ENCODE measurements around the gene LTBR.
"Not testable (repeated sequence)": the region's sequence is repeated elsewhere in the genome, so short reads cannot be mapped to it uniquely, and the experiment has no call there.

The LTBR gene

GRCh38 chr12:6336889-6337853 is 46.8 kb upstream of the LTBR start:
- no peak overlapping the region for H2BK15ac ChIP-seq (replicated peaks; ENCODE audit: low read depth)
- H4K8ac ChIP-seq (ENCODE audit: low read depth, low read length) = peak overlapping the region; percentile 7
- H3K4me1 ChIP-seq (ENCODE audit: control insufficient read depth, low read depth, low read length) = peaks cover 42% of the 10 kb centered on the region
- H3K23ac ChIP-seq (ENCODE audit: low read length) = peak overlapping the region; percentile 38
- H3K9ac ChIP-seq (ENCODE audit: low read length) = peak overlapping the region; percentile 81
- peaks cover 27% of the 10 kb centered on the region for H3K79me1 ChIP-seq (ENCODE audit: low read length)
- peak overlapping the region; percentile 1 for H2AK5ac ChIP-seq (ENCODE audit: low read length)
- peaks cover 67% of the 10 kb centered on the region for H3K79me2 ChIP-seq (ENCODE audit: control insufficient read depth, insufficient read depth, low read length)
- WGBS (ENCODE audit: extremely low coverage, insufficient coverage, low lambda C conversion rate) = no CpG with 5 or more reads among the region's 15 CpGs
- H3K56ac ChIP-seq (ENCODE audit: low read length) = peak overlapping the region; percentile 92
- H2BK5ac ChIP-seq (ENCODE audit: low read length) = peak overlapping the region; percentile 77
- peak overlapping the region; percentile 29 for H2BK120ac ChIP-seq (ENCODE audit: low read depth, low read length)
- H3K4me3 ChIP-seq (ENCODE audit: low read length) = no peak overlapping the region
- peak overlapping the region; percentile 51 for H3K4me2 ChIP-seq (ENCODE audit: low read length)
- peak overlapping the region; percentile 84 for H3K4ac ChIP-seq (ENCODE audit: low read depth, low read length)
- H3K27me3 ChIP-seq (ENCODE audit: insufficient read depth, low read length, poor library complexity) = no peaks in the 10 kb centered on the region
- peaks cover 19% of the 10 kb centered on the region for H3K36me3 ChIP-seq (ENCODE audit: control insufficient read depth, insufficient read depth, low read length)
- DNase-seq = no peak
- no peak overlapping the region for H4K5ac ChIP-seq (ENCODE audit: low read length)
- H3K18ac ChIP-seq (ENCODE audit: low read length) = peak overlapping the region; percentile 96
- peak overlapping the region; percentile 88 for H3K27ac ChIP-seq (ENCODE audit: low read depth, low read length)

- H3K23ac ChIP-seq (ENCODE audit: low read length) = peak overlapping the region; percentile 59
- peak overlapping the region; percentile 76 for H3K56ac ChIP-seq (ENCODE audit: low read length)
- no peak overlapping the region for H3K18ac ChIP-seq (ENCODE audit: low read length)
- no peak overlapping the region for H3K4me3 ChIP-seq (ENCODE audit: low read length)
- H3K79me1 ChIP-seq (ENCODE audit: low read length) = peaks cover 25% of the 10 kb centered on the region
- H3K4ac ChIP-seq (ENCODE audit: low read depth, low read length) = no peak overlapping the region
- DNase-seq = peak; percentile 55
- no peak overlapping the region for H4K5ac ChIP-seq (ENCODE audit: low read length)
- H3K79me2 ChIP-seq (ENCODE audit: control insufficient read depth, insufficient read depth, low read length) = peaks cover 67% of the 10 kb centered on the region
- peak overlapping the region; percentile 41 for H3K9ac ChIP-seq (ENCODE audit: low read length)
- no peaks in the 10 kb centered on the region for H3K27me3 ChIP-seq (ENCODE audit: insufficient read depth, low read length, poor library complexity)
- H2BK15ac ChIP-seq (replicated peaks; ENCODE audit: low read depth) = no peak overlapping the region
- H3K36me3 ChIP-seq (ENCODE audit: control insufficient read depth, insufficient read depth, low read length) = peaks cover 12% of the 10 kb centered on the region
- H2AK5ac ChIP-seq (ENCODE audit: low read length) = no peak overlapping the region
- WGBS (ENCODE audit: extremely low coverage, insufficient coverage, low lambda C conversion rate) = no CpG with 5 or more reads among the region's 12 CpGs
- H2BK5ac ChIP-seq (ENCODE audit: low read length) = peak overlapping the region; percentile 46
- H4K8ac ChIP-seq (ENCODE audit: low read depth, low read length) = no peak overlapping the region
- H3K27ac ChIP-seq (ENCODE audit: low read depth, low read length) = peak overlapping the region; percentile 88
- peaks cover 46% of the 10 kb centered on the region for H3K4me1 ChIP-seq (ENCODE audit: control insufficient read depth, low read depth, low read length)
- H3K4me2 ChIP-seq (ENCODE audit: low read length) = peak overlapping the region; percentile 7
- no peak overlapping the region for H2BK120ac ChIP-seq (ENCODE audit: low read depth, low read length)
Measured at GRCh38 chr12:6337958-6338433, 46.0 kb upstream of the LTBR start.

GRCh38 chr12:6338536-6338935 is 45.4 kb upstream of the LTBR start:
- not testable (repeated sequence) for H3K4me3 ChIP-seq (ENCODE audit: low read length); H3K36me3 ChIP-seq (ENCODE audit: control insufficient read depth, insufficient read depth, low read length); H4K8ac ChIP-seq (ENCODE audit: low read depth, low read length); DNase-seq; H4K5ac ChIP-seq (ENCODE audit: low read length); H2BK5ac ChIP-seq (ENCODE audit: low read length); H2BK15ac ChIP-seq (replicated peaks; ENCODE audit: low read depth); H3K27me3 ChIP-seq (ENCODE audit: insufficient read depth, low read length, poor library complexity); H2BK120ac ChIP-seq (ENCODE audit: low read depth, low read length); H3K23ac ChIP-seq (ENCODE audit: low read length); H2AK5ac ChIP-seq (ENCODE audit: low read length); H3K4ac ChIP-seq (ENCODE audit: low read depth, low read length); H3K18ac ChIP-seq (ENCODE audit: low read length)
- Histone ChIP-seq H3K9ac (ENCODE audit: low read length) (peak overlapping the region; percentile 41), H3K56ac (ENCODE audit: low read length) (peak overlapping the region; percentile 76), H3K4me1 (ENCODE audit: control insufficient read depth, low read depth, low read length) (peaks cover 46% of the 10 kb centered on the region), H3K27ac (ENCODE audit: low read depth, low read length) (peak overlapping the region; percentile 88), H3K79me1 (ENCODE audit: low read length) (peaks cover 24% of the 10 kb centered on the region), H3K79me2 (ENCODE audit: control insufficient read depth, insufficient read depth, low read length) (peaks cover 66% of the 10 kb centered on the region), H3K4me2 (ENCODE audit: low read length) (peak overlapping the region; percentile 7)
- no CpG with 5 or more reads among the region's 8 CpGs for WGBS (ENCODE audit: extremely low coverage, insufficient coverage, low lambda C conversion rate)

GRCh38 chr12:6338955-6339354 is 45.0 kb upstream of the LTBR start:
- no peak for DNase-seq
- WGBS (ENCODE audit: extremely low coverage, insufficient coverage, low lambda C conversion rate) = no CpG with 5 or more reads among the region's 3 CpGs
- H2AK5ac ChIP-seq (ENCODE audit: low read length) = peak overlapping the region; percentile 12
- H3K9ac ChIP-seq (ENCODE audit: low read length) = peak overlapping the region; percentile 99
- no peak overlapping the region for H3K23ac ChIP-seq (ENCODE audit: low read length)
- H2BK5ac ChIP-seq (ENCODE audit: low read length) = peak overlapping the region; percentile 43
- no peak overlapping the region for H3K18ac ChIP-seq (ENCODE audit: low read length)
- H4K8ac ChIP-seq (ENCODE audit: low read depth, low read length) = no peak overlapping the region
- H3K27ac ChIP-seq (ENCODE audit: low read depth, low read length) = no peak overlapping the region
- no peaks in the 10 kb centered on the region for H3K27me3 ChIP-seq (ENCODE audit: insufficient read depth, low read length, poor library complexity)
- peak overlapping the region; percentile 100 for H3K56ac ChIP-seq (ENCODE audit: low read length)
- H2BK15ac ChIP-seq (replicated peaks; ENCODE audit: low read depth) = no peak overlapping the region
- peak overlapping the region; percentile 96 for H3K4me2 ChIP-seq (ENCODE audit: low read length)
- H3K79me1 ChIP-seq (ENCODE audit: low read length) = peaks cover 20% of the 10 kb centered on the region
- H3K4me1 ChIP-seq (ENCODE audit: control insufficient read depth, low read depth, low read length) = peaks cover 49% of the 10 kb centered on the region
- H3K36me3 ChIP-seq (ENCODE audit: control insufficient read depth, insufficient read depth, low read length) = peaks cover 3% of the 10 kb centered on the region
- no peak overlapping the region for H2BK120ac ChIP-seq (ENCODE audit: low read depth, low read length)
- no peak overlapping the region for H3K4me3 ChIP-seq (ENCODE audit: low read length)
- no peak overlapping the region for H3K4ac ChIP-seq (ENCODE audit: low read depth, low read length)
- no peak overlapping the region for H4K5ac ChIP-seq (ENCODE audit: low read length)
- peaks cover 63% of the 10 kb centered on the region for H3K79me2 ChIP-seq (ENCODE audit: control insufficient read depth, insufficient read depth, low read length)

- no peaks in the 10 kb centered on the region for H3K27me3 ChIP-seq (ENCODE audit: insufficient read depth, low read length, poor library complexity)
- H2BK15ac ChIP-seq (replicated peaks; ENCODE audit: low read depth) = no peak overlapping the region
- H3K4me1 ChIP-seq (ENCODE audit: control insufficient read depth, low read depth, low read length) = peaks cover 45% of the 10 kb centered on the region
- H3K4me3 ChIP-seq (ENCODE audit: low read length) = peak overlapping the region; percentile 95
- peaks cover 51% of the 10 kb centered on the region for H3K79me2 ChIP-seq (ENCODE audit: control insufficient read depth, insufficient read depth, low read length)
- H3K36me3 ChIP-seq (ENCODE audit: control insufficient read depth, insufficient read depth, low read length) = no peaks in the 10 kb centered on the region
- H2BK5ac ChIP-seq (ENCODE audit: low read length) = peak overlapping the region; percentile 99
- peak overlapping the region; percentile 99 for H3K9ac ChIP-seq (ENCODE audit: low read length)
- peak overlapping the region; percentile 63 for H3K27ac ChIP-seq (ENCODE audit: low read depth, low read length)
- no peak overlapping the region for H4K5ac ChIP-seq (ENCODE audit: low read length)
- H3K23ac ChIP-seq (ENCODE audit: low read length) = no peak overlapping the region
- H3K4me2 ChIP-seq (ENCODE audit: low read length) = peak overlapping the region; percentile 96
- no peak overlapping the region for H2BK120ac ChIP-seq (ENCODE audit: low read depth, low read length)
- DNase-seq = no peak
- no peak overlapping the region for H4K8ac ChIP-seq (ENCODE audit: low read depth, low read length)
- H2AK5ac ChIP-seq (ENCODE audit: low read length) = no peak overlapping the region
- peak overlapping the region; percentile 76 for H3K18ac ChIP-seq (ENCODE audit: low read length)
- WGBS (ENCODE audit: extremely low coverage, insufficient coverage, low lambda C conversion rate) = no CpG with 5 or more reads among the region's 9 CpGs
- H3K56ac ChIP-seq (ENCODE audit: low read length) = peak overlapping the region; percentile 100
- H3K79me1 ChIP-seq (ENCODE audit: low read length) = peaks cover 10% of the 10 kb centered on the region
- no peak overlapping the region for H3K4ac ChIP-seq (ENCODE audit: low read depth, low read length)
Measured at GRCh38 chr12:6340032-6340638, 43.8 kb upstream of the LTBR start.

All from mesendoderm (in vitro differentiated cells).